Heart left ventricle (tissue), 16 donors: ENCODE results near the gene ZGPAT. TPM values are rescaled to one million over a fixed set of nuclear protein-coding genes. Genes with fewer than 3 reads are reported as not detected.

Source experiments
- ATAC-seq, 4 donors: fragments of 200-7000 bp; cut with Tn5 transposase; one replicate each; pipeline ENCODE4 v1.9.1; 2020 to 2022; ENCODE audit warnings: moderate library complexity in 4 of 4, mild to moderate bottlenecking in 3 of 4, moderate number of reproducible peaks in 1 of 4
- DNase-seq, 5 donors: peaks; one replicate each; pipeline ENCODE4 v3.0.0-alpha.2; 2020
- H3K27ac ChIP-seq, 12 donors: fragments of 200-600 bp; sonication (generic) in 4 of 12; one replicate each; pipeline versions ENCODE4 v1.5.0 to v1.8.0; 2016 to 2022; ENCODE audit warnings: mild to moderate bottlenecking in 2 of 12
- H3K27me3 ChIP-seq, 9 donors: fragments of 200-600 bp; sonication (generic) in 2 of 9; one replicate each; pipeline versions ENCODE4 v1.5.1 to v1.8.0; 2016 to 2022; ENCODE audit warnings: mild to moderate bottlenecking in 3 of 9
- H3K36me3 ChIP-seq, 9 donors: fragments of 200-600 bp; sonication (generic) in 2 of 9; one replicate each; pipeline versions ENCODE4 v1.5.0 to v1.8.0; 2018 to 2022; ENCODE audit warnings: mild to moderate bottlenecking in 2 of 9
- H3K4me1 ChIP-seq, 12 donors: fragments of 200-600 bp; sonication (generic) in 4 of 12; one replicate each; pipeline versions ENCODE4 v1.5.0 to v1.8.0; 2016 to 2022; ENCODE audit warnings: mild to moderate bottlenecking in 3 of 12
- H3K4me3 ChIP-seq, 12 donors: fragments of 200-600 bp; sonication (generic) in 4 of 12; one replicate each; pipeline versions ENCODE4 v1.5.0 to v1.8.0; 2017 to 2022; ENCODE audit warnings: mild to moderate bottlenecking in 9 of 12, moderate library complexity in 4 of 12
- H3K9me3 ChIP-seq, 12 donors: fragments of 200-600 bp; sonication (generic) in 4 of 12; one replicate each; pipeline versions ENCODE4 v1.5.0 to v1.8.0; 2016 to 2022; ENCODE audit warnings: mild to moderate bottlenecking in 1 of 12
- POLR2A ChIP-seq, 2 donors: fragments of 450-650 bp; IDR thresholded peaks; one replicate each; pipeline ENCODE4 v1.6.1; 2017; ENCODE audit warnings: antibody characterized with exemption in 2 of 2, mild to moderate bottlenecking in 2 of 2, moderate library complexity in 2 of 2
- WGBS, 4 donors: extraction: QIAGEN DNeasy Blood & Tissue Kit in 2 of 4; methylation state at CpG; one replicate each; pipeline versions ENCODE4 v1.1.5 to v1.1.7; 2013 to 2018; 5-methylcytosine and 5-hydroxymethylcytosine counted together
- intact Hi-C, 10 donors: fragments of 100-400 bp; cut with DNase I; formaldehyde crosslinking; loops; one replicate each; pipeline versions ENCODE4 v1.11.1 to v1.14.2; 2022
- polyA plus RNA-seq, 2 donors: library from polyadenylated mRNA; stranded (reverse); fragments of 200-250 nt; gene quantifications; one replicate each; pipeline ENCODE4 v1.2.3, GENCODE V29; 2013
- total RNA-seq, 9 donors: library from RNA; depleted of rRNA in 2 of 9; stranded (reverse); fragments of >200 nt in 2 of 9; fragmentation: NEBNext Ultra II Directional in 3 of 9; extraction: Animal tissue kit (Norgen Biotek cat#: 25700) in 3 of 9; gene quantifications; one replicate each; pipeline versions ENCODE4 v1.1.0 to v1.2.4, GENCODE V29; 2016 to 2023
- TF ChIP-seq, protein P1 (sequence below), 12 donors: fragments of 200-600 bp; sonication (generic) in 4 of 12; IDR thresholded peaks; one replicate each; pipeline versions ENCODE4 v1.5.0 to v1.8.0; 2018 to 2022; ENCODE audit warnings: antibody characterized with exemption in 12 of 12, mild to moderate bottlenecking in 5 of 12
- donor health status: ischemic (EF 13 %, LVEDD 7.1; RV severe dilation, severe dysfunction).
- donor health status: healthy with polysubstance abuse.
- donor health status: DM: no; HTN: yes; CAD: no.
- donor health status: DM: no; HTN: no; CAD: no.
- donor health status: ischemic (EF 25% LVEDD 6.9; RV normal size, moderate dysfunction).
- donor health status: ischemic (EF 25% LVEDD 5.7; RV mildly dilated, moderate dysfunction).
- donor health status: healthy.
- donor health status: DM: yes; HTN: yes; CAD: no.
- donor health status: ischemic (EF 35%, LVEDD 5.7; RV mildly dilated, moderate dysfunction).
- donor health status: nonischemic (EF 11% LVEDD 7.7; RV severe dilation, severe dysfunction).
- donor health status: DM: yes; HTN: yes; CAD: no.
- donor health status: PGD.
- donor health status: ischemic (EF 29% LVEDD 5.4; RV normal size, mild dysfunction).
- donor health status: nonischemic (EF 23%, LVEDD 6.1; RV moderate dilation, normal function).

Gene ZGPAT
- total and polyA plus RNA-seq, 11 donors = 12.9 to 34.4 (median 20.0) TPM

DNA sequence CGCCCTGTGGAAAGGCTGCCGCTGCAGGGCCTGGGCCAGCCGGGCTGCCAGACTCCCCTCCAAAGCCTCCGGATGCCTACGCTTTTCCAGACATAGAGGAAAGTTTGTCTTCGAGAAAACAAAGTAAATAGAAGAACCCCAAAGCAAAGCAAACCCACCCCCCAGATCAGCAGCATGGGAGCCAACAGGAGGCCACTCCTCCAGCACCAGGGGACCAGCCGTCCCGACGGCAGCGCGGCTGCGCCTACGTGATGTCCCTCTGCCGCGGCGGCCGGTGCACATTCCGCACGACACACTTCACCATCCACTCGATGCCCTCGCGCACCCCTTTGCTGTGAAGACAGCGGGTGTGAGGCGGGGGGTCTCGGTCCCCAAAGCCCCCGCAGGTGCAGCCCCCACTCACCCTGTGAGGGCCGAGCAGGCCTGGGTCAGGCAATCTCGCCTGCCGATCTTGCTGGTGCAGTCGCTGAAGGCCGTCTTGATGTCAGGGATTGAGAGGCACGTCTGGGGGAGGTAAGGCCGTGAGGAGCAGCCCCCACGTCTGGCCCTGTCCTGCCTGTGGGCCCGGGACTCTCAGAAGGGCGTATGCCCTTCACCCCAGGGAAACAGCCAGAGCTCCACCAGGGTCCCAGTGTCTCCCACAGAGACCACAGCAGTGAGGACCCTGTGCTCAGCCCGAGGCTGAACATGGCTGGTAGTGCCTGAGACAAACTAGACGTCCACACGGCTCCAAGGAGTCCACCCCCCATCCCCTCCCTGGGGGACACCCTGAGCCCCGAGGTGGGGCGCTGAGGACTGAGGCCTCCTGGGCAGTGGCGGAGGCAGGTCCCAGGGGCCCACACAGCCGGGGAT lies 7.4 kb upstream of the ZGPAT start:
- peaks cover 0 to 47% (median 27%) of the 10 kb centered on the region in 9 donors for H3K36me3 ChIP-seq
- H3K9me3 ChIP-seq = no peaks in the 10 kb centered on the region
- H3K4me3 ChIP-seq = no peak overlapping the region
- no peaks in the 10 kb centered on the region for H3K27me3 ChIP-seq
- DNase-seq = peak in 2 of 5 donors; percentile 20 to 27
- H3K4me1 ChIP-seq = peaks cover 11 to 50% (median 36%) of the 10 kb centered on the region in 12 donors
- peak overlapping the region in 5 of 12 donors; percentile 60 to 89 (median 79) for H3K27ac ChIP-seq
- intact Hi-C loops = no loop called here
- WGBS, 4 donors = 87 to 91% (median 89%) methylated on average over 32 to 43 of the region's 43 CpGs
- no peak for ATAC-seq
- no peak for TF ChIP-seq POLR2A (IDR thresholded peaks at IDR 0.05)
- TF ChIP-seq, protein P1, sequence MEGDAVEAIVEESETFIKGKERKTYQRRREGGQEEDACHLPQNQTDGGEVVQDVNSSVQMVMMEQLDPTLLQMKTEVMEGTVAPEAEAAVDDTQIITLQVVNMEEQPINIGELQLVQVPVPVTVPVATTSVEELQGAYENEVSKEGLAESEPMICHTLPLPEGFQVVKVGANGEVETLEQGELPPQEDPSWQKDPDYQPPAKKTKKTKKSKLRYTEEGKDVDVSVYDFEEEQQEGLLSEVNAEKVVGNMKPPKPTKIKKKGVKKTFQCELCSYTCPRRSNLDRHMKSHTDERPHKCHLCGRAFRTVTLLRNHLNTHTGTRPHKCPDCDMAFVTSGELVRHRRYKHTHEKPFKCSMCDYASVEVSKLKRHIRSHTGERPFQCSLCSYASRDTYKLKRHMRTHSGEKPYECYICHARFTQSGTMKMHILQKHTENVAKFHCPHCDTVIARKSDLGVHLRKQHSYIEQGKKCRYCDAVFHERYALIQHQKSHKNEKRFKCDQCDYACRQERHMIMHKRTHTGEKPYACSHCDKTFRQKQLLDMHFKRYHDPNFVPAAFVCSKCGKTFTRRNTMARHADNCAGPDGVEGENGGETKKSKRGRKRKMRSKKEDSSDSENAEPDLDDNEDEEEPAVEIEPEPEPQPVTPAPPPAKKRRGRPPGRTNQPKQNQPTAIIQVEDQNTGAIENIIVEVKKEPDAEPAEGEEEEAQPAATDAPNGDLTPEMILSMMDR (IDR thresholded peaks at IDR 0.05) = no peak

DNA sequence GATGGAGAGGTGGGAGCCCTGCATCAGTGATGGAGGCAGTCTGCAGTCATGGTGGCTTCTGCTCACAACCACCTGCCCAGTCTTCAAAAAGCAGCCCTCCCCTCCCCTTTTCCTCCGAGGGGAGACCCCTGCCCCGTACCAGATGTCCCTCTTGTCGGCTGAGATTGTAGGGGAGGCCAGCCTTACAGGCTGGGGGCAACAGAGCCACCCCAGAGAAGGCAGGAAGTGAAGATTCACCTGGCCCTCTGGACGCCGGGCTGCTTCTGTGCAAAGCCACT lies 6.8 kb upstream of the ZGPAT start:
- Histone ChIP-seq H3K36me3 (peaks cover 0 to 50% (median 32%) of the 10 kb centered on the region in 9 donors), H3K27ac (peak overlapping the region in 2 of 12 donors; percentile 79 to 89)
- WGBS, 4 donors = 75 to 87% (median 84%) methylated on average over 3 to 5 of the region's 5 CpGs

DNA sequence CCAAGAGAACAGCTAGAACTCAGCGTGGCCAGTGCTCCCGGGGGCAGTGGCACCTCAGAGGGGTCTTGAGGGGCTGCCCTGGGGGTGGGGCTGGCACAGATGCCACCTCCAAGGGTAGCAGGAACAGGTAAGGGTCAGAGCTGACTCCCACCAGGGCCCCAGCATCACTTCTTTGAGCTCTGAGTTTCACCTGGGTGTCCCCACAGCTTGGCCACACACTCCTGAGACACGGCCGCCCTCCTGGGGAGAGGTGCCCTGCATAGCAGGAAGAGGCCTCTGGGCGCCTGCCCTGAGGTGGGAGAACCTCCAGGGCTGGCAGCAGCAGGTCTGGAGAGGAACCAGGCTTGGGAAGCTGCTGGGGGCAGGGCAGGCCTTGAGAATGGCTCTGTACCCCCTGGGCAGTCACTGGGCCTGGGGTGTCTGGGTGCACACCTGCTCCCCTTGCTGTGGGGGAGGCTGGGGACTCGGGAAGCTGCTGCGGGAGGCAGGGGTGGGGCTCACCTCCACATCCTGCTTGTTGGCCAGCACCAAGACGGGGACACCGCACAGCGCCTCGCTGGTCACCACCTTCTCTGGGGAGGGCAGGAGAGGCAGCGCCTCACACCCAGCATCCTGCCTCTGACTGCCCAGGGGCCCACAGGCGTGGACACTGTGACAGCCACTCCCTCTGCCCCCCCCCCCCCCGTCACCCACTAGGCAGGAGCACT lies 6.4 kb upstream of the ZGPAT start:
- H3K4me3 ChIP-seq = no peak overlapping the region
- H3K27ac ChIP-seq = peak overlapping the region in 2 of 12 donors; percentile 79 to 89
- no peaks in the 10 kb centered on the region for H3K9me3 ChIP-seq
- DNase-seq (peak in 1 of 5 donors; percentile 43), ATAC-seq (no peak)
- TF ChIP-seq, protein P1 (IDR thresholded peaks at IDR 0.05) = no peak
- no peak for TF ChIP-seq POLR2A (IDR thresholded peaks at IDR 0.05)
- peaks cover 12 to 50% (median 32%) of the 10 kb centered on the region in 12 donors for H3K4me1 ChIP-seq
- H3K27me3 ChIP-seq = no peaks in the 10 kb centered on the region
- 68 to 78% (median 75%) methylated on average over 8 to 14 of the region's 14 CpGs for WGBS, 4 donors
- intact Hi-C loops = no loop called here
- peaks cover 0 to 55% (median 37%) of the 10 kb centered on the region in 9 donors for H3K36me3 ChIP-seq

More for the DNA sequence above, 6.8 kb upstream of the ZGPAT start:
- intact Hi-C loops = no loop called here
- DNase-seq = no peak
- Histone ChIP-seq H3K4me1 (peaks cover 9 to 50% (median 32%) of the 10 kb centered on the region in 12 donors), H3K9me3 (no peaks in the 10 kb centered on the region), H3K4me3 (no peak overlapping the region), H3K27me3 (no peaks in the 10 kb centered on the region)
- no peak for ATAC-seq
- no peak for TF ChIP-seq POLR2A (IDR thresholded peaks at IDR 0.05)
- TF ChIP-seq, protein P1 (IDR thresholded peaks at IDR 0.05) = no peak

DNA sequence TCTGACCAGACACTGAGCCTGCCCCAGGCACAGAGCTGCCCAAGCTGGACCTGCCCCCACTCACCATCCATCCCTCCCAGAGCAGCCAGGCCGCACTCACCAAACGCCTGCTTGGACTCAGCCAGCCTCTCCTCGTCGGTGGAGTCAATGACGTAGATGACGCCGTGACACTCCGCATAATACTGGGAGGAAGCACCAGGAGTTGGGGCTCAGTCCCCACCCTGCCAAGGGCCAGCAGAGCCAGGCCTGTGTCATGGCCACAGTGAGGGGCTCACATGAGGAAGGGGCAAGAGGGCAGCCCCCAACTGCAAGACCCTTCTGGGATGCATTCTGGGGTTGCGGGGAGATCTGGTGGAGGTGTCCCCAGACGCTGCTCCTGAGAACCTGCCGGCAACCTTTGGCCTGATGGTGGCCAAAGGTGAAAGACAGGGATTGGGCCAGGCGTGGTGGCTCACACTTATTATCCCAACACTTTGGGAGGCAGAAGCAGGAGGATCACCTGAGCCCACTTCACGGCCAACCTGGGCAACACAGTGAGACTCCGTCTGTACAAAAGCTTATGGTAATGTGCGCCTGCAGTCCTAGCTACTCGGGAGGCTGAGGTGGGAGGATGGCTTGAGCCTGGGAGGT lies 5.7 kb upstream of the ZGPAT start:
- Histone ChIP-seq H3K36me3 (peaks cover 0 to 53% (median 38%) of the 10 kb centered on the region in 9 donors), H3K27ac (peak overlapping the region in 1 of 12 donors; percentile 79), H3K27me3 (no peaks in the 10 kb centered on the region), H3K4me1 (peaks cover 9 to 49% (median 32%) of the 10 kb centered on the region in 12 donors), H3K4me3 (no peak overlapping the region), H3K9me3 (no peaks in the 10 kb centered on the region)
- WGBS, 4 donors = 91 to 92% (median 92%) methylated on average over 7 to 16 of the region's 16 CpGs
- no peak for TF ChIP-seq POLR2A (IDR thresholded peaks at IDR 0.05)
- TF ChIP-seq, protein P1 (IDR thresholded peaks at IDR 0.05) = no peak
- intact Hi-C loops = no loop called here
- DNase-seq (peak in 1 of 5 donors; percentile 47), ATAC-seq (no peak)
